ENCODE results near the gene HAPLN1. TPM values are rescaled to one million over a fixed set of nuclear protein-coding genes. Genes with fewer than 3 reads are reported as not detected.

The HAPLN1 gene
- total and polyA plus RNA-seq, 10 of the 15 experiments (the other 5 are each of a cell fraction or from before 2014, with no cell fraction given): 0.05 to 0.21 (median 0.17) TPM; not detected in 2

- no peak for TF ChIP-seq IRF4 (IDR thresholded peaks at IDR 0.05; ENCODE audit: low read depth, low read length)
Measured at GRCh38 chr5:83742089-83742488, 21.4 kb upstream of the HAPLN1 start (continued).

- ChIA-PET CTCF (interaction anchor here (1.6 kb wide), 1 partner anchor 24 kb away, joined by 6 read pairs; no protein-coding TSS in a partner anchor), SMC1A (ENCODE audit: uncharacterized antibody, unreplicated experiment) (interaction anchor here (0.6 kb wide), 1 partner anchor 68 kb away, joined by 4 read pairs; no protein-coding TSS in a partner anchor), RAD21 (ENCODE audit: unreplicated experiment) (no interaction called here), POLR2A (no interaction called here)
- Histone ChIP-seq H2AFZ (ENCODE audit: control insufficient read depth, low read depth, low read length) (no peak overlapping the region), H3K4me3 (no peak overlapping the region), H3K36me3 (ENCODE audit: control insufficient read depth in 2 of 2, insufficient read depth in 2 of 2, low read length in 1 of 2) (no peaks in the 10 kb centered on the region), H3K9ac (ENCODE audit: control insufficient read depth, insufficient read depth, low read length) (no peak overlapping the region), H4K20me1 (ENCODE audit: control insufficient read depth, insufficient read depth) (no peaks in the 10 kb centered on the region), H3K4me1 (ENCODE audit: control insufficient read depth, insufficient read depth, low read length) (no peaks in the 10 kb centered on the region), H3K9me3 (replicated peaks; ENCODE audit: control insufficient read depth, insufficient read depth, low read length) (no peaks in the 10 kb centered on the region), H3K27ac (ENCODE audit: control insufficient read depth, insufficient read depth) (no peak overlapping the region), H3K27me3 (replicated peaks in 1 of 2; ENCODE audit: control insufficient read depth in 2 of 2, insufficient read depth in 2 of 2, low read length in 1 of 2) (no peaks in the 10 kb centered on the region), H3K4me2 (ENCODE audit: control insufficient read depth, insufficient read depth) (no peak overlapping the region), H3K79me2 (ENCODE audit: control insufficient read depth, insufficient read depth, low read length) (no peaks in the 10 kb centered on the region)
- intact Hi-C loops (cut with micrococcal nuclease; ENCODE audit: unreplicated experiment) (no loop called here), in situ Hi-C loops (cut with MboI) (no loop called here)
- ATAC-seq (no peak), DNase-seq (ENCODE audit: low read depth, low spot score) (no peak), FAIRE-seq (no peak)
- TF ChIP-seq SREBF1 (IDR thresholded peaks at IDR 0.05; ENCODE audit: low read length): no peak
- TF ChIP-seq USF1 (IDR thresholded peaks at IDR 0.05; ENCODE audit: borderline replicate concordance, extremely low read length, insufficient read depth, low read depth, low read length): no peak
- no peak for TF ChIP-seq DPF2 (IDR thresholded peaks at IDR 0.05)
- TF ChIP-seq NR2C1 (IDR thresholded peaks at IDR 0.05): no peak
- TF ChIP-seq MYB (IDR thresholded peaks at IDR 0.05; ENCODE audit: borderline replicate concordance, low read depth, low read length): no peak
- TF ChIP-seq RUNX3 (IDR thresholded peaks at IDR 0.05; ENCODE audit: low read length): no peak
- no peak for TF ChIP-seq STAT3 (IDR thresholded peaks at IDR 0.05; ENCODE audit: low read depth, low read length)
- TF ChIP-seq ZNF592 (IDR thresholded peaks at IDR 0.05): no peak
- TF ChIP-seq KAT2A (conservative IDR thresholded peaks at IDR 0.05; ENCODE audit: control insufficient read depth, low read depth, low read length): no peak
- BruUV-seq (replicated peaks): no TSS peak
- 40% methylated on average over 3 of the region's 3 CpGs for WGBS (ENCODE audit: insufficient coverage, insufficient replicate concordance, low lambda C conversion rate, missing lambda C conversion rate)
Measured at GRCh38 chr5:83741571-83741970, 20.9 kb upstream of the HAPLN1 start.

Data from GM12878 (cell line).